GM12872 (cell line): ENCODE data around the gene CAV1.

Source experiments
- TF ChIP-seq, protein P1 (sequence below): IDR thresholded peaks from 3 replicates; pipeline ENCODE4 v1.5.1; 2011; ENCODE audit warnings: low read depth, mild to moderate bottlenecking, low read length, moderate library complexity; ENCODE audit not compliant: insufficient read depth

CAV1 gene

DNA sequence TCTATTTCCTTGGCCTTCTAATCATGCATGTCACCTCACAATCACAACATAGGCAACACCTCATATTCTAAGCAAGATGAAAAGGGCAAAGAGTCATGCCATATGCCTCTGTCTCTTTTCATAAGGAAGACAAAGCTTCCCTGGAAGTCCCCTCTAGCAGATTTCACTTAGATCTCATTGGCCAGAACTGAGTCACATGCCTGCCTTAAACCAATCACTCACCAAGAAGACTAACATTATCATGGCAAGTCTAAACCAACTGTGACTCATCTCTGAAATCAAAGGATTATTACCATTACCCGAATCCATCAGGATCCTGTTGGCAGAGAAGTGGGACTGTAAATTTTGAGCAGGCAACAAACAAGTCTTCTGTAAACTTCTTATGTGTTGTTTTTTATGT, 27.8 kb downstream of the CAV1 start:
- TF ChIP-seq, protein P1, sequence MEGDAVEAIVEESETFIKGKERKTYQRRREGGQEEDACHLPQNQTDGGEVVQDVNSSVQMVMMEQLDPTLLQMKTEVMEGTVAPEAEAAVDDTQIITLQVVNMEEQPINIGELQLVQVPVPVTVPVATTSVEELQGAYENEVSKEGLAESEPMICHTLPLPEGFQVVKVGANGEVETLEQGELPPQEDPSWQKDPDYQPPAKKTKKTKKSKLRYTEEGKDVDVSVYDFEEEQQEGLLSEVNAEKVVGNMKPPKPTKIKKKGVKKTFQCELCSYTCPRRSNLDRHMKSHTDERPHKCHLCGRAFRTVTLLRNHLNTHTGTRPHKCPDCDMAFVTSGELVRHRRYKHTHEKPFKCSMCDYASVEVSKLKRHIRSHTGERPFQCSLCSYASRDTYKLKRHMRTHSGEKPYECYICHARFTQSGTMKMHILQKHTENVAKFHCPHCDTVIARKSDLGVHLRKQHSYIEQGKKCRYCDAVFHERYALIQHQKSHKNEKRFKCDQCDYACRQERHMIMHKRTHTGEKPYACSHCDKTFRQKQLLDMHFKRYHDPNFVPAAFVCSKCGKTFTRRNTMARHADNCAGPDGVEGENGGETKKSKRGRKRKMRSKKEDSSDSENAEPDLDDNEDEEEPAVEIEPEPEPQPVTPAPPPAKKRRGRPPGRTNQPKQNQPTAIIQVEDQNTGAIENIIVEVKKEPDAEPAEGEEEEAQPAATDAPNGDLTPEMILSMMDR: no peak

DNA sequence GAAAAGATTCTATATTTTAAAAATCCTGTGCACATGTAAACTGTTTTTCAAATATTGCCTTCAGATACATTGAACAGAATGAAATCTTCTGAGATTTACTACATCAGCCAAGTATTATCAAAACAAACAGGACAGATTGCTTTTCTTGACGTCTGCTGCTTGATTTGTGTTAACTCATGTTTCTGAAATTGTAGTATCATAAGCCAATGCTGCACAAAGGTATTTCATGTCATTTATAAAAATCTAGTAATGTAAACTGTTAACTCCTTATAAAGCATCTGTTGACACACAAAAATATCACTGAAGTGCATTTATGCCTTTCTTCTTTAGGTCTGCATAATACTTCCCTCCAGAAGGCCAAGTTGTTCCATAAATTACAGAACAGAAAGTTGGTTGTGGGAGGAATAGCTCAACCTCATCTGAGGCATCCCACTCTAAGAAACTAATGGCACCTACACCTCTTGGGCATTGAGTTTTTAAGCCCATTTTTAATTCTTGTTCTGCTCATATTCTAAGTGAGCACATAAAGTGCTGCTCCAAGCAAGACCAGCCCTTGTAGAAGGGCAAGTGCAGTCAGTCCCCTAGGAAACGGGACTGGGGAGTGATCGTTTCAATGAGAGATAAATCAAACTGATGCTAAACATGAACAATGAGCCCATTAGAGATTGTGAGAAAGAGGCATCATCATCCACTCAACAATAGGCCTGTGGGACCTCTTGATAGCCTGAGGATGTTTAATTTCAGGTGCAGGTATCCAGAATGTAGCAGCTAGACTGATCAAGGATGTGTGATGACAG, 28.5 kb downstream of the CAV1 start:
- TF ChIP-seq, protein P1: no peak

DNA sequence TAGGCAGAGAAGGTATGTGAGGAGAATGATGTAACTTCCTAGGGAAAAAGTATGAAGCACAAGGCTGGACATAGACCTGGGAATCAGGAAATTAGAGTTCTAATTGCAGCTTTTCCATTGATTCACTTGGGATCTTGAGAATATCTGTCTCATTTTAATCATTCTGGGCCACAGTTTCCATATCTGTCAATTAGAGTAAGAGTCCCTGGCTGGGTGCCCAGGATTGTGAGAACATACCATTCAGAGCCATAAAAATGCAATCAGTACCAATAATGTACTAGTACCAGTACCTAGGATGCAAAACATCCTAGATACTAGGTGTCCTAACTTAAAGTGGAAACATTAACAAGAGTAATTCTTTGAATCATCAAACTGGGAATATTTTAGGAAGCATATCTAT, 29.6 kb downstream of the CAV1 start:
- TF ChIP-seq, protein P1: no peak

DNA sequence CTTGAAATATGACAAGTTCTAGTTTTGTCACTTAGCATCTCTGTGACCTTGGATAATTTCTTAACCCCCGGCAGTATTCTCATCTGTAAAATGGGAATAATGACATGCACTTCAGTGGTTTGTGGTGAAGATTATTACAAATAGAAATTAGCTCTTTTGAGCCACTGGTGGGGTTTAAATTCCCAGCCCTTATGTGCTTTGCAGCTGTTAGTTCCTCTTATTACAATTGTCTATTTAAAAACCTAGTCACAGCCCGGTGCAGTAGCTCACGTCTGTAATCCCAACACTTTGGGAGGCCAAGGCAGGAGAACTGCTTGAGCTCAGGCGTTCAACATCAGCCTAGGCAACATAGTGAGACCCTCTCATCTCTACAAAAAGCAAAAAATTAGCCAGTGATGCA, 30.1 kb downstream of the CAV1 start:
- TF ChIP-seq, protein P1: no peak

DNA sequence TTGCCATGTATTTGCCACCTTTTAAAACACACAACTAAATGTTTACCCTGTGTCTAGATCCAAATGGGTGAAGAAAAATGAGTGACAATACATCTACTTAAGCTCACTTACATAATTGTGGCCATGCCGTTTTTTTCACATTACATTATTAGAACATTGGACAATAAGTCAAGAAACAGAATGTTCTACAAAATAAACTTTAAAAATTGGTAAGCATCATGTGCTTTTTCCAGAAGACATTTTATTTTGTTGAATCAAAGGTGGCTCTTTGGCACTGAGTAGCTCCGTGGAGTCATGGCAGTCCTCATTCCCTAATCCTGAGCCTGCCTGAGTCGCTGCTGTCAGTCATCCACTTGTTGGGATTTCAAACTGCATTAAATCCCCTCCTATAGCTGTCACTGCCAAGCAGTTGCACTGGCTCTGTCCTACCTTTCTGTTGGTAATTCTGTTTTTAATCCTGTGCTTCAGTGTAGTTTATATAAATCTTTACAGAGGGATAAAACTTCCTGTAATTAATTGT, 32.3 kb downstream of the CAV1 start:
- TF ChIP-seq, protein P1: no peak

DNA sequence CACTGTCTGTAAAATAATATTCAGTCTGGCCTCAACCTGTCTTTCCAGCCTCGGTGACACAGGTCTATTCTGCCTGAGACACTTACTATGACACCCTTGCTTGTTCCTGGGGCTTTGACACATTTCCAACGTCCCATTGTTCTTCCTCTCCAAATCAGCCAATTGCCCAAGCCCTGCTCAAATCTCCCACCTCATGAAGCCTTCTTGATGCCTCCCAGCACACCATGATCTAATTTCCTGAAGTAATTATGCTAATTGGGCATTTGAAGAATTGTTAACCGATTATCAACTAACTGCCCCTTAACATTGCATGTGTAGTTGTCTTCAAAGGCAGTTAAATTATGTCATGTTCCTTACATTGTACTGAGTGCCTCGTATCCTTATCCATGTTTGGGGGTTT, 33.1 kb downstream of the CAV1 start:
- TF ChIP-seq, protein P1: no peak

DNA sequence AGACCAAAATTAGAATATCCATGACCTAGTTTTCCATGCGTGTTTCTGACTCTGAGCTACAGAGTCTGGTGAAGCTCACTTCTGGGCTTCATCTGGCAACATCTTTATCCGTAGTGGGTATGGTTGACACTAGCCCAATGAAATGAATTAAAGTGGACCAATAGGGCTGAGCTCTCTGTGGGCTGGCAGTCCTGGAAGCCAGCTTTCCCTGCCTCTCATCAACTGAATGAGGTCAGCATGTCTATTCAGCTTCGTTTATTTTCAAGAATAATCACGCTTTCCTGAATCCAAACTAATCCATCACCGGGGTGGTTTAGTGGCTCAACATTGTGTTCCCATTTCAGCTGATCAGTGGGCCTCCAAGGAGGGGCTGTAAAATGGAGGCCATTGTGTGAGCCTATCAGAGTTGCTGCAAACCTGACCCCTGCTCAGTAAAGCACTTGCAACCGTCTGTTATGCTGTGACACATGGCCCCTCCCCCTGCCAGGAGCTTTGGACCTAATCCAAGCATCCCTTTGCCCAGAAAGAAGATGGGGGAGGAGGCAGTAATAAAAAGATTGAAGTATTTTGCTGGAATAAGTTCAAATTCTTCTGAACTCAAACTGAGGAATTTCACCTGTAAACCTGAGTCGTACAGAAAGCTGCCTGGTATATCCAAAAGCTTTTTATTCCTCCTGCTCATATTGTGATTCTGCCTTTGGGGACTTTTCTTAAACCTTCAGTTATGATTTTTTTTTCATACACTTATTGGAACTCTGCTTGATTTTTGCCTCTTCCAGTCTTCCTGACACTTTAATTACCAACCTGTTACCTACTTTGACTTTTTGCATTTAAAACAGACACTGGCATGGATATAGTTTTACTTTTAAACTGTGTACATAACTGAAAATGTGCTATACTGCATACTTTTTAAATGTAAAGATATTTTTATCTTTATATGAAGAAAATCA, 35.5 kb downstream of the CAV1 start:
- TF ChIP-seq, protein P1: no peak
